ENCODE measurements around the gene PJA1. TPM values are rescaled to one million over a fixed set of nuclear protein-coding genes. Genes with fewer than 3 reads are reported as not detected.
A peak's percentile ranks its signal among the peaks of the same experiment; 100 is the strongest.

The PJA1 gene
- total RNA-seq, 1 experiment from 2014 or later = 32.7 TPM

DNA sequence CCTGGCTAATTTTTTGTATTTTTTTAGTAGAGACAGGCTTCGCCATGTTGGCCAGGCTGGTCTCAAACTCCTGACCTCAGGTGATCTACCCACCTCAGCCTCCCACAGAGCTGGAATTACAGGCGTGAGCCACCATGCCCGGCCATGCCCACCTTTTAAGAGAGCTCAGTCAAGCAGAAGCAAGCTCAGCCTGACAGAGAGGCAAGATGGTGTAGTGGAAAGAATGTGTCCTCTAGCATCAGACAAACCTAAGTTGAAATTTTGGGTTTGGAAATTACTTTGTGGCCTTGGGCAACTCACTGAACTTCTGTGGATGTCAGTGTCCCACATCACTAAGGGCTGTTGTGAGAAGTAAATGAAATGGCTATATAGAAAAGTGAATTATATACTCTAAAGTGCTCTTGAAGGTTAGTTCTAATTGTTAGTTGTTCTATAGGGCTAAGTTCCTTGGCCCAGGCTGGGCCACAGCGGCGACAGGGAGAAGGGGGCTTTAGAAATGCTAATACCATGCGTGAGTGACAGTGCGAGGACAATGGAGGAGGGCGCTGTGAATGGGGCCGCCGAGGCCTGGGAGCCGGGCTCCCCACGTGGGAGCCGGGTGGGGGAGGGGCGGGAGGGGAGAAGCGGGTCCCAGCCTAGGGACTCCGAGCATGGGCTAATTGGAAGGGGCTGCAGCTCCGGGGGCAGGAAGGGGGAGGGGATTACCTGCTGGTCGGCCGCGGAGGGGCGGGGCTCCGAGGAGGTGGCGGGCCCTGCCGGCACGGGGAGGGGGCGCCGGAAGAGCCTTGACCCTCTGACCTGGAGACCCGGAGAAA lies 15.6 kb downstream of the PJA1 start:
- in situ Hi-C loops (cut with HindIII; ENCODE audit: low pct_unique_long_range_greater_than_20kb, low sequenced_read_pairs) = no loop called here
- no peak for DNase-seq (ENCODE audit: low read depth)

DNA sequence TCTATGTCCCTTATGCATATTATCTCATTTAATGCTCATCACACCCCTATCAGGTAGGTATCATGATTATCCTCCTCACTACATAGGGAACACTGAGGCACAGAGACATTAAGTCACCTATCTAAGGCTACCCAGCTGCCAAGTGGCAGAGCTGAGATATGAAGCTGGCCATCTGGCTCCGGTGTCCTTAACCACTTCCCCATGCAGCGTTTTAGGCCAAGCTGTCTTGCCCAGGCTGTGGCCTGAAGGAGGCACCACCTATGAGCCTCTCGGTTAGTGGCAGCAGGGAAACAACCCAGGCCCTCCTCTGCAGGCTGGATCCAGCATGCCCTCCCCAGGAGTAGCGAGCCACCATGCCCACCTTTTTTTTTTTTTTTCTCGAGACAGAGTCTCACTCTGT lies 16.3 kb downstream of the PJA1 start:
- in situ Hi-C loops (cut with HindIII; ENCODE audit: low pct_unique_long_range_greater_than_20kb, low sequenced_read_pairs) = no loop called here
- no peak for DNase-seq (ENCODE audit: low read depth)

- DNase-seq (ENCODE audit: low read depth) = no peak
- in situ Hi-C loops (cut with HindIII; ENCODE audit: low pct_unique_long_range_greater_than_20kb, low sequenced_read_pairs) = no loop called here
Observed at GRCh38 chrX:69146739-69147138, 18.5 kb downstream of the PJA1 start.

GRCh38 chrX:69145714-69146113 lies 19.5 kb downstream of the PJA1 start:
- in situ Hi-C loops (cut with HindIII; ENCODE audit: low pct_unique_long_range_greater_than_20kb, low sequenced_read_pairs) = no loop called here
- no peak for DNase-seq (ENCODE audit: low read depth)

GRCh38 chrX:69144838-69145680 lies 20.2 kb downstream of the PJA1 start:
- in situ Hi-C loops (cut with HindIII; ENCODE audit: low pct_unique_long_range_greater_than_20kb, low sequenced_read_pairs) = no loop called here
- no peak for DNase-seq (ENCODE audit: low read depth)

DNA sequence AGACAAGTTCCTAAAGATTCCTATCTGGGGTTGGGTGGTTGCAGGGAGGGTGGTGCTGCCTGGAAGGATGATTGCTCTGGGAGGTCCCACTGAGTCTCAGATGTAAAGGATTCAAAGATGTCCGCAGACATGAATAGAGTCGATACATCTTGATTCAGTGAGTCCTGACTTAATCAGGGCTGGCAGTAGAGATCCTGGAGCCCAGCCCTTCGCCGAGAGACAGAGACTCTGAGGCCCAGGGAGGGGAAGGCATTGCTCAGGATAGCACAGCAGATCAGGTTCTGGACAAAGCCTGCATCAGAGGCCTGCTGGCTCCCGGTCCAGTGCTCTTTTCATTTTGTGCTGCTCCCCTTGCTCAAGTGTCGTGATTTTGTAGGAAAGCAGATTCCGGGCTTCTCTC lies 21.7 kb downstream of the PJA1 start:
- DNase-seq (ENCODE audit: low read depth) = no peak
- in situ Hi-C loops (cut with HindIII; ENCODE audit: low pct_unique_long_range_greater_than_20kb, low sequenced_read_pairs) = no loop called here

DNA sequence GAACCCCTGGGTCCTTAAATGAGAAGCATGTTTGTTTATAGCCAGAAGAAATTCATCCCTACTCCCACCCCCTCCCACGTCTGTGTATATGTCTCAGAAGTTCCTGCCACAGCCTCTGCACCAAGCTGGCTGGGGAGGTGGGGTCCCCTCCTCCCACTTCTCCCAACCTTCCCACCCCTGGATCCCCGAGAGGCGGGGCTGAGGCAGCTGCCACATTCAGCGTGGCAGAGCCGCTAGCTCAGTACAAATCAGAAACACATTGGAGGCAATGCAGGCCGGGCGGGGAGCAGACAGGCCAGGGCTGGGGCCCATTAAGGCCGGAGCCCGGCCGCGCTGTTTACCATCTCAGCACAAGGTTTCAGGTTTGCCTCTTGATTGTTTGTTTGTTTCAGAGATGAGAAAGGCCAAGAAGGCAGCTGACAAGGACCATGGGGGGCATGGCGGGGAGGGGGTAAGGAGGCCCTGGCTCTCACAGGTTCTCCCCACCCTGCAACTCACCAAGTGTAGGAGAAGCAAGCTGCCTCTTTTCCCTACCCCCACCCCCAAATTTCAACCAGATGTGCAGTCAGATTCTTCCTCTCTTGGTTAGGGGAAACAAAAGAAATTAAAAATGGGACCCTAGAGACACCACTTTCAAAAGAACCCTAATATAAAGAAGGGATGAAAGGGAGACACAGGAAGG lies 22.3 kb downstream of the PJA1 start:
- DNase-seq (ENCODE audit: low read depth) = no peak
- in situ Hi-C loops (cut with HindIII; ENCODE audit: low pct_unique_long_range_greater_than_20kb, low sequenced_read_pairs) = no loop called here

GRCh38 chrX:69140837-69141236 lies 24.4 kb downstream of the PJA1 start:
- in situ Hi-C loops (cut with HindIII; ENCODE audit: low pct_unique_long_range_greater_than_20kb, low sequenced_read_pairs) = no loop called here
- DNase-seq (ENCODE audit: low read depth) = no peak

DNA sequence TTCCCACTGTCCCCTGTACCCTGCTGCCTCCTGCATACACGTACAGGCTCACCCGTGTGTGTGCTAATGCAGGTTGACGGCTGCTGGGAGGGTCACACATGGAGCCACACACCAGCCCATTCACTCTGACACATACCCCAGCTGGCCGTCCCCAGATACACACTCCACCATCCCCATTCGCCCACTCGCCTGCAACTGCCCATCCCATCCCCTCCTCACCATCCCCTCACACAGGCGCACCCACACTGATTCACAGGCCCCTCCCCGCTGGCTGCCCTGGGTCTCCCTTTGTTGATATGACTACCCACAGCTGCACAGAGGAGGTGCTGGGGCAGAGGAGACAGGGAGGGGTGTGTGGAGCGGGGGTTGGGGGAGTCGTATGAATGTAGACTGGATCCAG lies 25.7 kb downstream of the PJA1 start:
- in situ Hi-C loops (cut with HindIII; ENCODE audit: low pct_unique_long_range_greater_than_20kb, low sequenced_read_pairs) = no loop called here
- DNase-seq (ENCODE audit: low read depth) = no peak

DNA sequence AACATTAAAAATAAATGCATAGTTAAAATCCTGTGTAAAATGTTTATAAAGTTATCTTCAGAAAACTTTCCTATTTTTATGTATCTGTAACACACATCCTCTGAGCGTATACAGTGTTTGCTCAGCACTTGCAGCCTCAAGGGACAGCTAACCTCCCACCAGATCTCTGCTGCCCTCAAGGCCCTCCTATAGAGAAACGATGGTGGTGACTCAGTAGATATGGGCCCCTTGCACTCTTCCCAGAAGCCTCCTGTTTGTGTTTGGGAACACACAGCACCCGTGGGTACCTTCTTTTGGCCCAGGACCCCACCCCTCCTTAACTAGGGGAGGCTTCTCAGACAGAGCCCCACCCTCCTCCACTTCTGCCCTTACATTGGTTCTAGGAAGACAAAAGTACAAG lies 26.7 kb downstream of the PJA1 start:
- in situ Hi-C loops (cut with HindIII; ENCODE audit: low pct_unique_long_range_greater_than_20kb, low sequenced_read_pairs) = no loop called here
- DNase-seq (ENCODE audit: low read depth) = no peak

DNA sequence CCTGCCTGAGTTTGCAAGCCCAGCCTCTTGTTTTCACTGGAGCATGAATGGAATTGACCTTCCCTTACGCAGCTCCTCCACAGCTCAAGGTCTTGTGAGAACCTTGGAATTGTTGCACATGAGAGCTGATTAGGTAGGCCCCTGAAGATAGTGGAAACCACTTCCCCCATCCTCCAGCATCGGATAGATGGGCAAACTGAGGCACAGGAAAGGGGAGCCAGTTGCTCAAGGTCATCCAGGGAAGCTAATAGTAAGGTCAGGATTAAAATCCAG lies 27.2 kb downstream of the PJA1 start:
- in situ Hi-C loops (cut with HindIII; ENCODE audit: low pct_unique_long_range_greater_than_20kb, low sequenced_read_pairs) = no loop called here
- DNase-seq (ENCODE audit: low read depth) = no peak

- in situ Hi-C loops (cut with HindIII; ENCODE audit: low pct_unique_long_range_greater_than_20kb, low sequenced_read_pairs) = no loop called here
- no peak for DNase-seq (ENCODE audit: low read depth)
Observed at GRCh38 chrX:69137371-69138117, 27.7 kb downstream of the PJA1 start.

- in situ Hi-C loops (cut with HindIII; ENCODE audit: low pct_unique_long_range_greater_than_20kb, low sequenced_read_pairs) = no loop called here
- DNase-seq (ENCODE audit: low read depth) = no peak
Observed at GRCh38 chrX:69136546-69137331, 28.5 kb downstream of the PJA1 start.

DNA sequence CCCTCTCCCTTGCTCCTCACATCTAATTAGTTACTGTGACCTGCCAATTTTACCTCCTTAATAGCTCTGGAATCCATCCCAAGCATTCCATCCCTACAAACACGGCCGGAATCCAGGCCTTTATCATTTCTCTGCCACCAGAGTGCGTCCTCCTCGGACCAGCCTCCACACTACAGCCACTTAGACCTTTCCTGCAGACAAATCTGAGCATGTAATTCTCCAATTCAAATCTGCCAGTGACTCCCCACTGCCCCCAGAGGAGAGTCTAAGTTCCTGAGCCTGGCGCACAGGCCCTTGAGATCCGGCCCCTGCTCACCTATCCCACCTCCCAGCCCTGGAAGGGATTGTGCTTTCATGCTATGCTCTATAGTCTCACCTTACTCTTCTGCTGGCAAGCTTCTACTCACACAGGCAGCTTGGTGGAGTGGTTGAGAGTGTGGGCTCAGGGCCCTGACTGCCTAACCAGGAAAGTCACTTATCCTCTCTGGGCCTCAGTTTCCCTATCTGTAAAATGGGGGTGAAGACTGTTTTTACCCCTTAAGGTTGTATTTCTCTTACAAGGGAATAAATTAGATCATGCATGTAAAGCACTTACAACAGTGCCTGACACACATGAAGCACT lies 31.2 kb downstream of the PJA1 start:
- DNase-seq (ENCODE audit: low read depth) = peak; percentile 22

DNA sequence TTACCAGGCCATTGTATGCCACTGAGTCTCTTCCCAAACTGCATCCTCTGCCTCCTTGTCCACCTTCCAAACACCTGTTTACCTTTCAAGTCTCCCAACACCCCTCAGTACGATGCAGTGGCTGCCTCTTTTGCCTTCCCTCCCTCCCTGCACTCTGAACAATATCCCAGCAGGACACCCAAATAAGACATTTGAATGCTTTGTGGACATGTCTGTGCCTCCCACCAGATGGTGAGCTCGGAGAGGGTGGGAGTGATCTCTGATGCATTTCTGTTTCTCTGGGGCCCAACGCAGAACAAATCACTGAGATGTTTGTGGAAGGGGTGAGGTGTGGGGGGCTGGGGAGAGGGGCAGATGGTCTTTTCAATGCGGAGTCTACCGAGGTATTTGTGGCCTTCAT lies 33.4 kb downstream of the PJA1 start:
- no peak for DNase-seq (ENCODE audit: low read depth)
- in situ Hi-C loops (cut with HindIII; ENCODE audit: low pct_unique_long_range_greater_than_20kb, low sequenced_read_pairs) = no loop called here

More for the DNA sequence above, 31.2 kb downstream of the PJA1 start:
- in situ Hi-C loops (cut with HindIII; ENCODE audit: low pct_unique_long_range_greater_than_20kb, low sequenced_read_pairs) = no loop called here

DNA sequence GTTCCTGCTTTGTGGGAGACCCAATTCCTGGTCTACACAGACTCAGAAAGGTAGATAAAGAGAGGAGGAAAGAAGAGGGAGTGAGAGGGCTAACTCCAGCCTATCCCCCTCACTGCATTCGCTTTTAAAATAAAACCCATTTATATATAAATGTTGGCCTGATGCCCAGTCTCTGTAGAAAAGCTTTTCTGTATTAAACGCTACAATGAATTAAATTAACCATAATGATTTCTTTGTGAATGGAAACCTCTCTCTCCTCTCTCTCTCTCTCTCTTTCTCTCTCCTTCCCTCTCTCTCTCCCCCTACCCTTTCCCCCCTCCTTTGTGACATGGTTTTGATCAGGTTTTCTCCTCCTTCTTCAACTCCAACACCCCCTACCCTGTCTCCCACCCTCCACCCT lies 34.8 kb downstream of the PJA1 start:
- in situ Hi-C loops (cut with HindIII; ENCODE audit: low pct_unique_long_range_greater_than_20kb, low sequenced_read_pairs) = no loop called here
- DNase-seq (ENCODE audit: low read depth) = no peak

DNA sequence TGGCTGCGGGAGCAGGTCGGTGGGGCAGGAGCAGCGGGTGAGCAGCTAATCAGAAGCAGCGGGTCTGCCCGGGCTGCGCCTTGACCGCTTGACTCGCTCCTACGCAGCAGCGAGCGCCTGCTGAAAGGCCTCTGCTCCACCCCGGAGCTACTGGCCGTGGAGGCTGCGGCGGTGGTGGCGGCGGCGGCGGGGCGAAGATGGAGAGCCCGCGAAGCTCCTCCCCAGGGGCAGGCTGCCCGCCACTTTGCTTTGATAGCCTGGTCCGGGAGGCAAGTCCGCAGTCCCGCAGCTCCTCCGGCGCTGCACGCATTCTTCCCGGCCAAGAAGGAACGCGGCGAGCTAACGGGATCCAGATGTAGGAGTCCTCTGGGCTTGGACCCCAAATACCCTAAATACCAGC lies 36.7 kb downstream of the PJA1 start:
- DNase-seq (ENCODE audit: low read depth) = no peak
- in situ Hi-C loops (cut with HindIII; ENCODE audit: low pct_unique_long_range_greater_than_20kb, low sequenced_read_pairs) = no loop called here

GRCh38 chrX:69127466-69127865 lies 37.8 kb downstream of the PJA1 start:
- in situ Hi-C loops (cut with HindIII; ENCODE audit: low pct_unique_long_range_greater_than_20kb, low sequenced_read_pairs) = no loop called here

More at GRCh38 chrX:69127466-69127865, 37.8 kb downstream of the PJA1 start:
- no peak for DNase-seq (ENCODE audit: low read depth)

All from Caki2 (cell line).